ENCODE measurements around the gene BTBD9. TPM values are rescaled to one million over a fixed set of nuclear protein-coding genes. Genes with fewer than 3 reads are reported as not detected.
A peak's percentile ranks its signal among the peaks of the same experiment; 100 is the strongest.

BTBD9 gene
- total RNA-seq, 4 donors from 2014 or later, result 10.8 to 26.3 (median 15.3) TPM

DNA sequence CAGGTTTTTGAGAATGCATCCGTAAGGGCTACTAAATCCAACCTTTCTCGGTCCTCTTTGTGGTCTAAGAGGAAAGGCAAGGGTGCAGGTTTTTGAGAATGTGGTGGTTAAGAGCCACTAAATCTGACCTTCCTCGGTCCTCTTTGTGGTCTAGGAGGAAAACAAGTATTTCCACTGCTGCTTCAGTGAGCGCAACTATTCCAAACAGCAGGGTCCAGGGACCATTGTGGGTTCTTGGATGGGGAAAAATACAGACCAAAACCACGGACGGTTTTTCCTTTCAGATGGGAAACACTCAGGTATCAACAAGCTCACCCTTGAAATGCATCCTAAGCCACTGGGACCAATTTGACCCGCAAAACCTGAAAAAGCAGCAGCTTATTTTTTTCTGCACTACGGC, 21.9 kb downstream of the BTBD9 start:
- TF ChIP-seq, protein P1, sequence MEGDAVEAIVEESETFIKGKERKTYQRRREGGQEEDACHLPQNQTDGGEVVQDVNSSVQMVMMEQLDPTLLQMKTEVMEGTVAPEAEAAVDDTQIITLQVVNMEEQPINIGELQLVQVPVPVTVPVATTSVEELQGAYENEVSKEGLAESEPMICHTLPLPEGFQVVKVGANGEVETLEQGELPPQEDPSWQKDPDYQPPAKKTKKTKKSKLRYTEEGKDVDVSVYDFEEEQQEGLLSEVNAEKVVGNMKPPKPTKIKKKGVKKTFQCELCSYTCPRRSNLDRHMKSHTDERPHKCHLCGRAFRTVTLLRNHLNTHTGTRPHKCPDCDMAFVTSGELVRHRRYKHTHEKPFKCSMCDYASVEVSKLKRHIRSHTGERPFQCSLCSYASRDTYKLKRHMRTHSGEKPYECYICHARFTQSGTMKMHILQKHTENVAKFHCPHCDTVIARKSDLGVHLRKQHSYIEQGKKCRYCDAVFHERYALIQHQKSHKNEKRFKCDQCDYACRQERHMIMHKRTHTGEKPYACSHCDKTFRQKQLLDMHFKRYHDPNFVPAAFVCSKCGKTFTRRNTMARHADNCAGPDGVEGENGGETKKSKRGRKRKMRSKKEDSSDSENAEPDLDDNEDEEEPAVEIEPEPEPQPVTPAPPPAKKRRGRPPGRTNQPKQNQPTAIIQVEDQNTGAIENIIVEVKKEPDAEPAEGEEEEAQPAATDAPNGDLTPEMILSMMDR (IDR thresholded peaks at IDR 0.05), result no peak
- DNase-seq (ENCODE audit: low spot score), result no peak
- no peak for ATAC-seq (ENCODE audit: low FRiP score)

DNA sequence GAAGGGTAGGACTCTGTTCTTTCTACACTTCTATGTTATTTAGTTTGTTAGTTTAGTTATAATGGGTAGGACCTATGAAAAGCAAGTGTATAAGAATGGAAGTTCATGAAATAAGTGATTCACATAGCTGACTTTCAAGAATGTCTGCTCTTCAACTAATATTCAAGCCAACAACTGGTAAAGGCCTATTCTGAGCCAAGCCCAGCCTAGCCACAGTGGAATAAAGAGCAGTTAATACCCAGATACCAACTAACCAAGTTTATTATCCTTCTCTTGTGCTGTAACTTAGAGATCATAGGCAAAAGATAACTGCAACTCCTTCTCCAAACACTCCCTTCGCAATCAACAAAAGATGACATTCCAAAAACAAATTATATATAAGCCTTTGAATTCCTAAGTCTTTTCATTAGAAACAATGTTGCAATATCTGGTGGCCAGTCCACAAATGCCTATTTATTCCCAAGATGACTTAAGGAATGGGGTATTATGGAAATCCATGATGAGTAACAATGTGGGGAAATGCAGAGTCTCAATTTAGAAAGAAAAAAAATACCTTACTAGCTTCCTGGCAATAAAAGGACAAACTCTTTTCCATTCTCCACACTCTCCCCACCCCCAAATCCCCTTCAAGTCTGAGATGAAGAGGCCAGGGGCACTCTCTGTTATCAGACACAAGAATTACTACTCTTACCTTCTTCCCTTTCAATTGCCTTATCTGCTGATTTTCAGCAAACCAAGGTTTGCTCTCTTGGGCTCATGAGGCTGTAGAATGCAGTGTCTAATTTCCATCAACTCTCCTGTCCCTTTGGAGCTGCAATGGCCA, 27.4 kb downstream of the BTBD9 start:
- peak; percentile 77 for ATAC-seq (ENCODE audit: low FRiP score)
- DNase-seq (ENCODE audit: low spot score), result no peak
- TF ChIP-seq, protein P1 (IDR thresholded peaks at IDR 0.05), result no peak

DNA sequence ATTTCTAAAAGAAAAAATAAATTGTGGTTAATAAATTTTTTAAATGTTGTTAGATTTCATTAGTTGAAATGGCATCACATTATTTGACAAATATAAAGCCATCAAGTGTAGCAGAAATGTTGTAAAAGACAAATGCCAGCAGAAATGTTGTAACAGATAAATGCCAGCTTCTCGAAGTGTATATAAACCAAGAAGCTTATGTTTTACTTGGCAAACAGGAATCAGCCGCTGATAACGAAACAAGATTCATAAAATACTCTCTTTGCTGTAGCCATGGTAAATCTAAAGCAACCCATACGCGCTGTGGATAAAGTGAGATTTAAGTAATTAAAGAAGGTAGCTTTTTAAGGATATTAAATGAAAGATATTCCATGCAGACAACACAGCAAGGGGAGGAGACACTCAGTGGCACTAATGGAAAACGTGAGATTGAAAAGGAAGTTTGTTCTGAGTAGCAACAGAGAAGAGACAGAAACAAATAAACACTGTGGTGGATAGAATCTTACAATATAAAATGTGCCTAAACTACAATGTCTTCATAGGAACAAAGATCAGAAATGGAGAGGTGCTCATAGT, 29.6 kb downstream of the BTBD9 start:
- ATAC-seq (ENCODE audit: low FRiP score) (no peak), DNase-seq (ENCODE audit: low spot score) (no peak)
- TF ChIP-seq, protein P1 (IDR thresholded peaks at IDR 0.05), result no peak

DNA sequence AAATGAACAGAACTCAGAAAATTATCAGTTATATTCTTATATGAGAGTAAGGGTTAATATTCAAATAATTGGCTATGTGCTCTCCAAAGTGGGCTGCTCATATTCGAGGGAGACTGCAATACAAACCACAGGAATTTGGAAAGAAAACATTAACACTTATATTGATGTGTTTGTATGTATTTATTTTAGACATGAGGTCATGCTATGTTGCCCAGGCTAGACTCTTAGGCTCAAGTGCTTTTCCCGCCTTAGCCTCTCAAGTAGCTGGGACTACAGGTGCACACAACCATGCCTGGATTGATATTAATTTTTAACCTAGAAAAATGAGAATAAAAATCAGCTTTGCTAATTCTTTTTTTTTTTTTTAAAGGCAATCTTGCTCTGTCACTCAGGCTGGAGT, 35.0 kb downstream of the BTBD9 start:
- TF ChIP-seq, protein P1 (IDR thresholded peaks at IDR 0.05), result no peak
- DNase-seq (ENCODE audit: low spot score) (no peak), ATAC-seq (ENCODE audit: low FRiP score) (no peak)

DNA sequence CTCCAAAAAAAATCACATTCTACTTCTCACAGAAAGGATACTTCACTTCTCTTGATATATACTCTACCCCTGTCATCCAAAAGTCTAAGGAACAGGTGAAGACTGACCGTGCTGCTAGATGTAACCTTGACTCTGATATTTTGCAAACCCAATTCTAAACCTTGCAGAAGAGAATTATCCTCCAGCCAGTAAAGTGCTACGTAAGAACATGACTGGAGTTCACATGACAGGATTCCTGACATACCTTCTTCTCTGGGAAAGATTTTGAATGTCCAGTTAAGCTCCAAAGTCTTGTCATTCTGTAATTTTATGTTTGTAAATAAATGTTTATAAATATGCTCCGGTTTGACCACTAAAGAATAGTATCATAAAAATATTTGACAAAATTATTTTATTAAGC, 35.8 kb downstream of the BTBD9 start:
- ATAC-seq (ENCODE audit: low FRiP score) (no peak), DNase-seq (ENCODE audit: low spot score) (no peak)
- TF ChIP-seq, protein P1 (IDR thresholded peaks at IDR 0.05), result no peak

DNA sequence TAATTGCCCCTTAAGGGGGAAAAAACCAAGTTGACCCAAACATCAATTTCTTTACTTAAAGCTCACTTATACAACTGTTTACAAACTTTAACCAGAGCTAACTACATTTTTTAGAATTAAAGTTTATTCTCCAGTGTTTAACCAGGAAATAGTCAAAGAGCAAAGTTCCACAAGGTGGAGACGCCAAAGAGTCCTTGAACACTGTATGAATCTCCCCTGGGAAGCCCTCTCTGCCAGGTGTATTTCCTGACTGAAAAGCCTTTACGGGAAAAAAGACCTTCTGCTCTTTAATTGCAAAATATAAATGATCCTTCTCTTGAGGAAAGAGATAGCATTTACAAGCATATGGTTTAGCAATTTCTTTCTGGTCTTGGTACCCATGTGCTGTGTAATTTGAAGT, 36.2 kb downstream of the BTBD9 start:
- no peak for ATAC-seq (ENCODE audit: low FRiP score)
- TF ChIP-seq, protein P1 (IDR thresholded peaks at IDR 0.05), result no peak
- DNase-seq (ENCODE audit: low spot score), result no peak
